Liver (tissue), 9 donors: ENCODE data around the gene DSCAML1. TPM values are rescaled to one million over a fixed set of nuclear protein-coding genes. Genes with fewer than 3 reads are reported as not detected.

Experiments
- DNase-seq: peaks from one replicate; pipeline ENCODE4 v3.0.0-alpha.2; 2017; ENCODE audit warnings: low spot score
- H3K27ac ChIP-seq, 2 donors: one replicate each; pipeline ENCODE4 v1.7.0; 2013; ENCODE audit warnings: inconsistent platforms in 2 of 2, low read length in 2 of 2, control low read depth in 1 of 2, low read depth in 1 of 2, mild to moderate bottlenecking in 1 of 2
- H3K27me3 ChIP-seq, 4 donors: one replicate each; pipeline versions ENCODE4 v1.6.1 to v1.7.0; 2013; ENCODE audit warnings: low read length in 3 of 4, inconsistent platforms in 1 of 4, mild to moderate bottlenecking in 1 of 4, moderate library complexity in 1 of 4; ENCODE audit not compliant: control insufficient read depth in 4 of 4, insufficient read depth in 4 of 4
- H3K36me3 ChIP-seq, 4 donors: one replicate each; pipeline versions ENCODE4 v1.6.1 to v1.7.0; 2013; ENCODE audit warnings: low read length in 3 of 4, mild to moderate bottlenecking in 3 of 4, low read depth in 1 of 4, moderate library complexity in 1 of 4; ENCODE audit not compliant: control insufficient read depth in 4 of 4, insufficient read depth in 3 of 4
- H3K4me1 ChIP-seq, 4 donors: one replicate each; pipeline versions ENCODE4 v1.6.1 to v1.7.0; 2013; ENCODE audit warnings: low read length in 3 of 4, mild to moderate bottlenecking in 3 of 4, moderate library complexity in 1 of 4; ENCODE audit not compliant: control insufficient read depth in 4 of 4, insufficient read depth in 4 of 4
- H3K4me3 ChIP-seq, 3 donors: one replicate each; pipeline versions ENCODE4 v1.6.1 to v1.7.0; 2013; ENCODE audit warnings: low read length in 3 of 3, control low read depth in 1 of 3, low read depth in 1 of 3, mild to moderate bottlenecking in 1 of 3
- H3K9ac ChIP-seq, 2 donors: one replicate each; pipeline ENCODE4 v1.7.0; 2013; ENCODE audit warnings: low read length in 2 of 2, mild to moderate bottlenecking in 2 of 2, moderate library complexity in 2 of 2, control low read depth in 1 of 2, low read depth in 1 of 2
- H3K9me3 ChIP-seq, 4 donors: one replicate each; pipeline versions ENCODE4 v1.6.1 to v1.7.0; 2013; ENCODE audit warnings: low read length in 3 of 4; ENCODE audit not compliant: control insufficient read depth in 4 of 4
- EGR1 ChIP-seq, 2 donors: IDR thresholded peaks; 2 replicates each; pipeline ENCODE4 v1.6.1; 2016 to 2018; ENCODE audit warnings: antibody characterized with exemption in 2 of 2, low read depth in 2 of 2
- FOXA1 ChIP-seq: IDR thresholded peaks from 2 replicates; pipeline ENCODE4 v1.6.1; 2016; ENCODE audit warnings: antibody characterized with exemption
- FOXA2 ChIP-seq: IDR thresholded peaks from 2 replicates; pipeline ENCODE4 v1.6.1; 2016; ENCODE audit warnings: antibody characterized with exemption
- HNF4A ChIP-seq, 2 donors: conservative IDR thresholded peaks; 2 replicates each; pipeline ENCODE4 v1.6.1; 2016; ENCODE audit warnings: antibody characterized with exemption in 2 of 2, mild to moderate bottlenecking in 2 of 2
- JUND ChIP-seq, 2 donors: IDR thresholded peaks; 2 replicates each; pipeline ENCODE4 v1.6.1; 2016; ENCODE audit warnings: antibody characterized with exemption in 2 of 2
- NR2F2 ChIP-seq: IDR thresholded peaks from 2 replicates; pipeline ENCODE4 v1.6.1; 2016; ENCODE audit warnings: antibody characterized with exemption
- RAD21 ChIP-seq, 2 donors: IDR thresholded peaks; 2 replicates each; pipeline ENCODE4 v1.6.1; 2016; ENCODE audit warnings: antibody characterized with exemption in 2 of 2, mild to moderate bottlenecking in 2 of 2
- SP1 ChIP-seq: IDR thresholded peaks from 2 replicates; pipeline ENCODE4 v1.6.1; 2018; ENCODE audit warnings: antibody characterized with exemption, mild to moderate bottlenecking
- TAF1 ChIP-seq: conservative IDR thresholded peaks from 2 replicates; pipeline ENCODE4 v1.6.1; 2016; ENCODE audit warnings: antibody characterized with exemption, mild to moderate bottlenecking
- YY1 ChIP-seq: IDR thresholded peaks from 2 replicates; pipeline ENCODE4 v1.6.1; 2016; ENCODE audit warnings: antibody characterized with exemption, mild to moderate bottlenecking
- WGBS: extraction: QIAGEN DNeasy Blood & Tissue Kit; methylation state at CpG from one replicate; pipeline ENCODE4 v1.1.7; 2013; 5-methylcytosine and 5-hydroxymethylcytosine counted together
- polyA plus RNA-seq, 2 donors: library from polyadenylated mRNA; stranded (reverse) in 1 of 2; unstranded in 1 of 2; fragments of 200-250 nt in 1 of 2; fragments of >200 nt in 1 of 2; fragmentation: Nextera tagmentation in 1 of 2; extraction: Ambion mirVana in 1 of 2; gene quantifications; one replicate each; pipeline versions ENCODE4 v1.2.1 to v1.2.3, GENCODE V29; 2013 to 2015
- total RNA-seq, 2 donors: library from RNA; depleted of rRNA; stranded (reverse); fragments of >200 nt; gene quantifications; one replicate each; pipeline ENCODE4 v1.2.3, GENCODE V29; 2014
- TF ChIP-seq, protein P1 (sequence below): IDR thresholded peaks from 2 replicates; pipeline ENCODE4 v1.6.1; 2016; ENCODE audit warnings: antibody characterized with exemption, mild to moderate bottlenecking
- TF ChIP-seq, protein P2 (sequence below): IDR thresholded peaks from 2 replicates; pipeline ENCODE4 v1.6.1; 2016; ENCODE audit warnings: antibody characterized with exemption
- TF ChIP-seq, protein P3 (sequence below): fragments of 150-350 bp; IDR thresholded peaks from 2 replicates; pipeline ENCODE4 v1.5.1; 2017; ENCODE audit warnings: improper control_type of control experiment, low read depth, low read length; ENCODE audit not compliant: missing input control
- TF ChIP-seq, protein P4 (sequence below): IDR thresholded peaks from 2 replicates; pipeline ENCODE4 v1.6.1; 2016; ENCODE audit warnings: antibody characterized with exemption
- donor health status: healthy.
- donor health status: healthy.
- donor health status: healthy.
- donor health status: healthy.
- donor health status: healthy.

Gene DSCAML1
- total and polyA plus RNA-seq, 4 donors, result 0.07 to 0.42 (median 0.20) TPM

DNA sequence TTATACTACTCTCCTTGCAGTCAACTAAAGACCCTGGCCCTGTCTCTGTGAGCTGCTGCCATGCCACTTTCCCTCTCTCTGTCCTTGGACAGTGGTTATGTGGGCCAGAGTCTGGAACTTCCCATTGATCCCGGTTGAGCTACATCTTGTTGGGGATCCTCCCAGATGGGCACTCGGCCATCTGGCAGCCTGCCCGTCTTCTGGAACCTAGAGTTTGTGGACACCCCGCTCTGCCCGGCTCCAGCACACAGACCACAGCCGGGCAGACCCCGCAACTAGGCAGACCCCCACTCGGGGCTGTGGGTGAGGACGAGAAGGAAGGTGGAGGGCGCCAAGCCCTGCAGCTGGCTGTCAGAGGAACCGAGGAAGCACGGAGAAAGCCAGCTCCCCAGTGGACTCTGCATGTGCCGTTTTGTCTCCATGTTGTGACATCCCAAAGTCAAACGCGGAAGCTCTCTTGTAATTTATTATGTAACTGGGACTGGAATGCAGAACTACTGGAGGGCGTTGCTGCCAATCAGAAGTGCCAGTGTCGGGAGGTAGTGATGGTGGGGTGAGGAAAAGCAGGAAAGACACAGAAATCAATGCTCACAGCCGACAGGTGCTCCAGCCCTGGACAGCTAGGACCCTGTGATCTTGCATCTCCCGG, 261.7 kb downstream of the DSCAML1 start (continued):
- TF ChIP-seq, protein P1, sequence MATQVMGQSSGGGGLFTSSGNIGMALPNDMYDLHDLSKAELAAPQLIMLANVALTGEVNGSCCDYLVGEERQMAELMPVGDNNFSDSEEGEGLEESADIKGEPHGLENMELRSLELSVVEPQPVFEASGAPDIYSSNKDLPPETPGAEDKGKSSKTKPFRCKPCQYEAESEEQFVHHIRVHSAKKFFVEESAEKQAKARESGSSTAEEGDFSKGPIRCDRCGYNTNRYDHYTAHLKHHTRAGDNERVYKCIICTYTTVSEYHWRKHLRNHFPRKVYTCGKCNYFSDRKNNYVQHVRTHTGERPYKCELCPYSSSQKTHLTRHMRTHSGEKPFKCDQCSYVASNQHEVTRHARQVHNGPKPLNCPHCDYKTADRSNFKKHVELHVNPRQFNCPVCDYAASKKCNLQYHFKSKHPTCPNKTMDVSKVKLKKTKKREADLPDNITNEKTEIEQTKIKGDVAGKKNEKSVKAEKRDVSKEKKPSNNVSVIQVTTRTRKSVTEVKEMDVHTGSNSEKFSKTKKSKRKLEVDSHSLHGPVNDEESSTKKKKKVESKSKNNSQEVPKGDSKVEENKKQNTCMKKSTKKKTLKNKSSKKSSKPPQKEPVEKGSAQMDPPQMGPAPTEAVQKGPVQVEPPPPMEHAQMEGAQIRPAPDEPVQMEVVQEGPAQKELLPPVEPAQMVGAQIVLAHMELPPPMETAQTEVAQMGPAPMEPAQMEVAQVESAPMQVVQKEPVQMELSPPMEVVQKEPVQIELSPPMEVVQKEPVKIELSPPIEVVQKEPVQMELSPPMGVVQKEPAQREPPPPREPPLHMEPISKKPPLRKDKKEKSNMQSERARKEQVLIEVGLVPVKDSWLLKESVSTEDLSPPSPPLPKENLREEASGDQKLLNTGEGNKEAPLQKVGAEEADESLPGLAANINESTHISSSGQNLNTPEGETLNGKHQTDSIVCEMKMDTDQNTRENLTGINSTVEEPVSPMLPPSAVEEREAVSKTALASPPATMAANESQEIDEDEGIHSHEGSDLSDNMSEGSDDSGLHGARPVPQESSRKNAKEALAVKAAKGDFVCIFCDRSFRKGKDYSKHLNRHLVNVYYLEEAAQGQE, result no peak
- TF ChIP-seq, protein P2, sequence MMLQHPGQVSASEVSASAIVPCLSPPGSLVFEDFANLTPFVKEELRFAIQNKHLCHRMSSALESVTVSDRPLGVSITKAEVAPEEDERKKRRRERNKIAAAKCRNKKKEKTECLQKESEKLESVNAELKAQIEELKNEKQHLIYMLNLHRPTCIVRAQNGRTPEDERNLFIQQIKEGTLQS, result no peak
- TF ChIP-seq JUND (IDR thresholded peaks at IDR 0.05) (no peak), RAD21 (IDR thresholded peaks at IDR 0.05) (no peak), YY1 (no peak)

DNA sequence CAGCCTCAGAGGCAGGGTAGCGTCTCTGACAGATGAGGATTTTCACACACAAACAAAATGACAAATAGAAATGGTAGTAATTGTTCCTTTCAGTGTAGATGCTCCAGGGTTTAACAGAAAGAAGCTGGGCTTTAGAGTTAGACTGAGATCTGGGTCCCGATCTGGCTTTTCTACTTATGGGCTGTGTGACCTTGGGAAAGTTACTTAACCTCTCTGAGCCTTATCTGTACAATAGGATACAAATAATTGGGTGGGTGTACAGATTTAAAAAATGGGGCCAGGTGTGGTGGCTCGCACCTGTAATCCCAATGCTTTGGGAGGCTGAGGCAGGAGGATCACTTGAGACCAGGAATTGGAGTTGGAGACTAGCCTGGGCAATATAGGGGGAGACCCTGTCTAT, 264.4 kb downstream of the DSCAML1 start:
- Histone ChIP-seq H3K4me3 (no peak overlapping the region), H3K27ac (no peak overlapping the region), H3K9ac (no peak overlapping the region), H3K4me1 (no peaks in the 10 kb centered on the region), H3K9me3 (no peaks in the 10 kb centered on the region), H3K36me3 (no peaks in the 10 kb centered on the region), H3K27me3 (no peaks in the 10 kb centered on the region)
- no peak for DNase-seq
- TF ChIP-seq, protein P3, sequence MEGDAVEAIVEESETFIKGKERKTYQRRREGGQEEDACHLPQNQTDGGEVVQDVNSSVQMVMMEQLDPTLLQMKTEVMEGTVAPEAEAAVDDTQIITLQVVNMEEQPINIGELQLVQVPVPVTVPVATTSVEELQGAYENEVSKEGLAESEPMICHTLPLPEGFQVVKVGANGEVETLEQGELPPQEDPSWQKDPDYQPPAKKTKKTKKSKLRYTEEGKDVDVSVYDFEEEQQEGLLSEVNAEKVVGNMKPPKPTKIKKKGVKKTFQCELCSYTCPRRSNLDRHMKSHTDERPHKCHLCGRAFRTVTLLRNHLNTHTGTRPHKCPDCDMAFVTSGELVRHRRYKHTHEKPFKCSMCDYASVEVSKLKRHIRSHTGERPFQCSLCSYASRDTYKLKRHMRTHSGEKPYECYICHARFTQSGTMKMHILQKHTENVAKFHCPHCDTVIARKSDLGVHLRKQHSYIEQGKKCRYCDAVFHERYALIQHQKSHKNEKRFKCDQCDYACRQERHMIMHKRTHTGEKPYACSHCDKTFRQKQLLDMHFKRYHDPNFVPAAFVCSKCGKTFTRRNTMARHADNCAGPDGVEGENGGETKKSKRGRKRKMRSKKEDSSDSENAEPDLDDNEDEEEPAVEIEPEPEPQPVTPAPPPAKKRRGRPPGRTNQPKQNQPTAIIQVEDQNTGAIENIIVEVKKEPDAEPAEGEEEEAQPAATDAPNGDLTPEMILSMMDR, result no peak
- TF ChIP-seq EGR1 (IDR thresholded peaks at IDR 0.05; ENCODE audit: low read depth in 2 of 2) (no peak), HNF4A (conservative IDR thresholded peaks at IDR 0.05) (no peak), TAF1 (no peak)
- WGBS, result 93% methylated on average over 3 of the region's 3 CpGs

DNA sequence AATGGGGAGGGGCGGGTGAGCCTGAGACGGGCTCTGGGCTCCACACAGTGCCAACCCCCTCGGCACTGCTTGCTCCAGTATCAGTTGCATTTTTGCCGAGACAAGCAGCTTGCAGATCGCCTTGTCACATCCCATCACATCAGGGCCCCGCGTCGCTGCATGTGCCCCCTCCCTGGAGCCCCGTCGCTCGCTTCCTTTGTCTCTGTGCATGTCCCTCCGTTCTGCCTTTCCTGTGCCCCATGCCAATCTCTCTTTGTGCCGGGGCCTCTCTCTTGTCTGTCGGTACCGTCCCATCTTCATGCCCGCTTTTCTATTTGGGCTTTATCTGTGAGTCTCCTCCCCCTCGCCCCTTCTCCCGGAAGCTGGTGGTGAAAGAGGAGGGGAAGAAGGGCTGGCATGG, 267.2 kb downstream of the DSCAML1 start:
- Histone ChIP-seq H3K27me3 (no peaks in the 10 kb centered on the region), H3K27ac (no peak overlapping the region), H3K4me3 (no peak overlapping the region), H3K4me1 (no peaks in the 10 kb centered on the region), H3K9ac (no peak overlapping the region), H3K9me3 (no peaks in the 10 kb centered on the region), H3K36me3 (no peaks in the 10 kb centered on the region)
- 78% methylated on average over 18 of the region's 18 CpGs for WGBS
- TF ChIP-seq, protein P3, result no peak
- no peak for TF ChIP-seq RAD21 (IDR thresholded peaks at IDR 0.05)
- TF ChIP-seq JUND (IDR thresholded peaks at IDR 0.05), result no peak
- no peak for TF ChIP-seq NR2F2
- TF ChIP-seq, protein P1, result no peak
- no peak for TF ChIP-seq SP1
- TF ChIP-seq, protein P4, sequence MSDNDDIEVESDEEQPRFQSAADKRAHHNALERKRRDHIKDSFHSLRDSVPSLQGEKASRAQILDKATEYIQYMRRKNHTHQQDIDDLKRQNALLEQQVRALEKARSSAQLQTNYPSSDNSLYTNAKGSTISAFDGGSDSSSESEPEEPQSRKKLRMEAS, result no peak
- TF ChIP-seq YY1, result no peak
- TF ChIP-seq HNF4A (conservative IDR thresholded peaks at IDR 0.05), result no peak
- TF ChIP-seq FOXA2, result no peak
- TF ChIP-seq, protein P2, result no peak
- no peak for TF ChIP-seq FOXA1
- DNase-seq, result no peak
